Measurements from ENCODE around the gene TLR2.

Gene TLR2

GRCh38 chr4:153684182-153684970, at the start of gene TLR2:
Gene TLR2, plus strand, starts transcription at chr4:153684280. Its CDS starts 18,628 bp downstream, at chr4:153702908.
- H3K36me3 Mint-ChIP-seq (ENCODE audit: low read depth) = peaks cover 8% of the 10 kb centered on the region
- H3K9me3 Mint-ChIP-seq = peaks cover 20% of the 10 kb centered on the region
- no peak within 1 kb of the TSS for H3K27ac Mint-ChIP-seq
- peaks cover 38% of the 10 kb centered on the region for H3K27me3 Mint-ChIP-seq (ENCODE audit: low read depth)
- peaks cover 11% of the 10 kb centered on the region for H3K4me1 Mint-ChIP-seq (ENCODE audit: low read depth)
- peak within 1 kb of the TSS; percentile 78 for H3K4me3 Mint-ChIP-seq

- H3K27ac Mint-ChIP-seq = no peak overlapping the region
- H3K36me3 Mint-ChIP-seq (ENCODE audit: low read depth) = peaks cover 43% of the 10 kb centered on the region
- no peak overlapping the region for H3K4me3 Mint-ChIP-seq
- no peaks in the 10 kb centered on the region for H3K4me1 Mint-ChIP-seq (ENCODE audit: low read depth)
- H3K9me3 Mint-ChIP-seq = no peaks in the 10 kb centered on the region
- no peaks in the 10 kb centered on the region for H3K27me3 Mint-ChIP-seq (ENCODE audit: low read depth)
Measured at GRCh38 chr4:153634738-153635353, 49.2 kb upstream of the TLR2 start.

GRCh38 chr4:153635846-153636245, 48.2 kb upstream of the TLR2 start:
- Mint-ChIP-seq H3K4me3 (no peak overlapping the region), H3K27ac (no peak overlapping the region), H3K36me3 (ENCODE audit: low read depth) (peaks cover 36% of the 10 kb centered on the region), H3K9me3 (no peaks in the 10 kb centered on the region), H3K27me3 (ENCODE audit: low read depth) (no peaks in the 10 kb centered on the region), H3K4me1 (ENCODE audit: low read depth) (no peaks in the 10 kb centered on the region)

- no peaks in the 10 kb centered on the region for H3K9me3 Mint-ChIP-seq
- no peaks in the 10 kb centered on the region for H3K27me3 Mint-ChIP-seq (ENCODE audit: low read depth)
- no peak overlapping the region for H3K27ac Mint-ChIP-seq
- H3K36me3 Mint-ChIP-seq (ENCODE audit: low read depth) = peaks cover 33% of the 10 kb centered on the region
- peaks cover 3% of the 10 kb centered on the region for H3K4me1 Mint-ChIP-seq (ENCODE audit: low read depth)
- H3K4me3 Mint-ChIP-seq = no peak overlapping the region
Measured at GRCh38 chr4:153637201-153637600, 46.9 kb upstream of the TLR2 start.

- no peak overlapping the region for H3K27ac Mint-ChIP-seq
- H3K9me3 Mint-ChIP-seq = no peaks in the 10 kb centered on the region
- H3K27me3 Mint-ChIP-seq (ENCODE audit: low read depth) = no peaks in the 10 kb centered on the region
- peaks cover 28% of the 10 kb centered on the region for H3K36me3 Mint-ChIP-seq (ENCODE audit: low read depth)
- no peak overlapping the region for H3K4me3 Mint-ChIP-seq
- H3K4me1 Mint-ChIP-seq (ENCODE audit: low read depth) = peaks cover 4% of the 10 kb centered on the region
Measured at GRCh38 chr4:153638011-153638410, 46.1 kb upstream of the TLR2 start.

GRCh38 chr4:153638999-153639398, 45.1 kb upstream of the TLR2 start:
- Mint-ChIP-seq H3K27me3 (ENCODE audit: low read depth) (no peaks in the 10 kb centered on the region), H3K4me3 (no peak overlapping the region), H3K27ac (no peak overlapping the region), H3K4me1 (ENCODE audit: low read depth) (peaks cover 7% of the 10 kb centered on the region), H3K9me3 (no peaks in the 10 kb centered on the region), H3K36me3 (ENCODE audit: low read depth) (peaks cover 27% of the 10 kb centered on the region)

GRCh38 chr4:153639833-153640802, 44.0 kb upstream of the TLR2 start:
- peaks cover under 1% of the 10 kb centered on the region for H3K9me3 Mint-ChIP-seq
- H3K27me3 Mint-ChIP-seq (ENCODE audit: low read depth) = no peaks in the 10 kb centered on the region
- H3K4me1 Mint-ChIP-seq (ENCODE audit: low read depth) = peaks cover 7% of the 10 kb centered on the region
- peaks cover 17% of the 10 kb centered on the region for H3K36me3 Mint-ChIP-seq (ENCODE audit: low read depth)
- H3K27ac Mint-ChIP-seq = no peak overlapping the region
- H3K4me3 Mint-ChIP-seq = no peak overlapping the region

GRCh38 chr4:153641532-153641931, 42.5 kb upstream of the TLR2 start:
- Mint-ChIP-seq H3K27ac (no peak overlapping the region), H3K27me3 (ENCODE audit: low read depth) (no peaks in the 10 kb centered on the region), H3K9me3 (peaks cover 4% of the 10 kb centered on the region), H3K4me3 (no peak overlapping the region), H3K4me1 (ENCODE audit: low read depth) (peaks cover 7% of the 10 kb centered on the region), H3K36me3 (ENCODE audit: low read depth) (peaks cover 6% of the 10 kb centered on the region)

- peaks cover 4% of the 10 kb centered on the region for H3K9me3 Mint-ChIP-seq
- H3K4me3 Mint-ChIP-seq = no peak overlapping the region
- no peaks in the 10 kb centered on the region for H3K27me3 Mint-ChIP-seq (ENCODE audit: low read depth)
- peaks cover 15% of the 10 kb centered on the region for H3K4me1 Mint-ChIP-seq (ENCODE audit: low read depth)
- no peak overlapping the region for H3K27ac Mint-ChIP-seq
- H3K36me3 Mint-ChIP-seq (ENCODE audit: low read depth) = peaks cover 3% of the 10 kb centered on the region
Measured at GRCh38 chr4:153643406-153644383, 40.4 kb upstream of the TLR2 start.

GRCh38 chr4:153645183-153645582, 38.9 kb upstream of the TLR2 start:
- no peak overlapping the region for H3K27ac Mint-ChIP-seq
- H3K27me3 Mint-ChIP-seq (ENCODE audit: low read depth) = no peaks in the 10 kb centered on the region
- H3K9me3 Mint-ChIP-seq = peaks cover 4% of the 10 kb centered on the region
- H3K4me1 Mint-ChIP-seq (ENCODE audit: low read depth) = peaks cover 17% of the 10 kb centered on the region
- H3K4me3 Mint-ChIP-seq = no peak overlapping the region
- peaks cover 3% of the 10 kb centered on the region for H3K36me3 Mint-ChIP-seq (ENCODE audit: low read depth)

- Mint-ChIP-seq H3K27me3 (ENCODE audit: low read depth) (no peaks in the 10 kb centered on the region), H3K9me3 (peaks cover 4% of the 10 kb centered on the region), H3K27ac (no peak overlapping the region), H3K36me3 (ENCODE audit: low read depth) (peaks cover 3% of the 10 kb centered on the region), H3K4me1 (ENCODE audit: low read depth) (peaks cover 21% of the 10 kb centered on the region), H3K4me3 (no peak overlapping the region)
Measured at GRCh38 chr4:153646261-153646660, 37.8 kb upstream of the TLR2 start.

GRCh38 chr4:153646978-153647377, 37.1 kb upstream of the TLR2 start:
- Mint-ChIP-seq H3K36me3 (ENCODE audit: low read depth) (peaks cover 3% of the 10 kb centered on the region), H3K27ac (no peak overlapping the region), H3K4me3 (no peak overlapping the region), H3K4me1 (ENCODE audit: low read depth) (peaks cover 28% of the 10 kb centered on the region), H3K27me3 (ENCODE audit: low read depth) (no peaks in the 10 kb centered on the region), H3K9me3 (peaks cover 4% of the 10 kb centered on the region)

GRCh38 chr4:153647975-153648374, 36.1 kb upstream of the TLR2 start:
- H3K4me1 Mint-ChIP-seq (ENCODE audit: low read depth) = peaks cover 30% of the 10 kb centered on the region
- no peaks in the 10 kb centered on the region for H3K27me3 Mint-ChIP-seq (ENCODE audit: low read depth)
- no peak overlapping the region for H3K27ac Mint-ChIP-seq
- H3K36me3 Mint-ChIP-seq (ENCODE audit: low read depth) = peaks cover 3% of the 10 kb centered on the region
- peaks cover 4% of the 10 kb centered on the region for H3K9me3 Mint-ChIP-seq
- H3K4me3 Mint-ChIP-seq = no peak overlapping the region

All from T-helper 1 cell treated with Interleukin-12 subunit alpha and Interleukin-12 subunit beta and Interleukin-4 antibody, amounts not matched to agents 30 μg/mL and 1 μg/mL, for 36 hours (primary cell).